GM12864 (cell line): ENCODE results near the gene MED20.
"Not testable (repeated sequence)": the region's sequence is repeated elsewhere in the genome, so short reads cannot be mapped to it uniquely, and the experiment has no call there.

Experiments used
- DNase-seq: peaks from one replicate; pipeline ENCODE4 v3.0.0-alpha.2; 2011; ENCODE audit warnings: low read depth
- H3K4me3 ChIP-seq: 2 replicates; pipeline ENCODE4 v1.5.1; 2011; ENCODE audit warnings: mild to moderate bottlenecking, low read depth, low read length, control low read depth
- TF ChIP-seq, protein P1 (sequence below): IDR thresholded peaks from 2 replicates; pipeline ENCODE4 v1.5.1; 2011; ENCODE audit warnings: low read depth, mild to moderate bottlenecking, moderate library complexity, low read length, control low read depth, inconsistent platforms; ENCODE audit errors: missing control alignments

MED20 gene

DNA sequence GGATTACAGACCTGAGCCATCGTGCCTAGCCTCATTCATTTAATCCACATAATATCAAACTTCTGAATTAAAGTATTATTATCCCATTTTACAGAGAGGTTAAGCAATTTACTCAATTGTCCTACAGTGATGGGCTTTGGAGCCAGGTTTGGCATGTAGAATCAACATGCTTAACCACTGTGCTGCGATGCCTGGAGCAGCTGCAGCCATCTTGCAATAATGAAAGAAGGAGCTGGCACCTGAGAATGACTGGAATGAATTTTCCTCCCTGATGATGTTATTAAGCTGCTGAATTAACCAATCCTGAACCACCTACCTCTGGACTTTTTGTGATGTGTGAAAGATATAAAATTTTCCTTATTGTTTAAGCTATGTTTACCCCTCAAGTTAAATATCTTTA, 33.7 kb upstream of the MED20 start:
- DNase-seq = no peak
- H3K4me3 ChIP-seq = no peak overlapping the region
- TF ChIP-seq, protein P1, sequence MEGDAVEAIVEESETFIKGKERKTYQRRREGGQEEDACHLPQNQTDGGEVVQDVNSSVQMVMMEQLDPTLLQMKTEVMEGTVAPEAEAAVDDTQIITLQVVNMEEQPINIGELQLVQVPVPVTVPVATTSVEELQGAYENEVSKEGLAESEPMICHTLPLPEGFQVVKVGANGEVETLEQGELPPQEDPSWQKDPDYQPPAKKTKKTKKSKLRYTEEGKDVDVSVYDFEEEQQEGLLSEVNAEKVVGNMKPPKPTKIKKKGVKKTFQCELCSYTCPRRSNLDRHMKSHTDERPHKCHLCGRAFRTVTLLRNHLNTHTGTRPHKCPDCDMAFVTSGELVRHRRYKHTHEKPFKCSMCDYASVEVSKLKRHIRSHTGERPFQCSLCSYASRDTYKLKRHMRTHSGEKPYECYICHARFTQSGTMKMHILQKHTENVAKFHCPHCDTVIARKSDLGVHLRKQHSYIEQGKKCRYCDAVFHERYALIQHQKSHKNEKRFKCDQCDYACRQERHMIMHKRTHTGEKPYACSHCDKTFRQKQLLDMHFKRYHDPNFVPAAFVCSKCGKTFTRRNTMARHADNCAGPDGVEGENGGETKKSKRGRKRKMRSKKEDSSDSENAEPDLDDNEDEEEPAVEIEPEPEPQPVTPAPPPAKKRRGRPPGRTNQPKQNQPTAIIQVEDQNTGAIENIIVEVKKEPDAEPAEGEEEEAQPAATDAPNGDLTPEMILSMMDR = no peak

DNA sequence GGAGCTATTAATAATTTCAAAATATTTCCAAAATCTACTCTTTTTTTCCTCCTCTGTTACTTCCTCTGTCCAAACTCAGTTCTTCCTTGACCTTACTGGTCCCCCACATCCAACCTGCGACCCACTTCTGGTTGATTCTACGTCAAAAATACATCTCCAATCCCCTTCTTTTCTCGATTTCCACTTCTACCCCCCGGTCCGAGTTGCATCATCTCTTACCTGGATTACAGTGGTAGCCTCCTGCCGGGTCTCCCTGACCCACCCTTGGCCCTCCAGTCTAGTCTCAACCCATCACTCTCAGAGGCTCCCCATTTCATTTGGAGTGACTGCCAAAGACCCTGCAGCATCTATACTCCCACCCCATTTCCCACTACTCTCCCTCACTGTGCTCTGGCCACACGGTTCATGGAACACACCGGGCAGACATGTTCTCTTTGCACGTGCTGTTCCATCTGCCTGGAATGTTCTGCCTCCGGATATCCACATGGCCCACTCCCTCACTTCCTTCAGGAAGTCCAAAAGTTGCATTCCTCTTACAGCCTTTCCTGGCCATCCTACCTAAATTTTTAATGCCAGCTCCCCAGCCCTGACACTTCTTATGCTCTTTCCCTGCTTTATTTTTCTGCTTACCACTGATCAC, 26.8 kb upstream of the MED20 start:
- H3K4me3 ChIP-seq = no peak overlapping the region
- TF ChIP-seq, protein P1 = no peak
- no peak for DNase-seq

DNA sequence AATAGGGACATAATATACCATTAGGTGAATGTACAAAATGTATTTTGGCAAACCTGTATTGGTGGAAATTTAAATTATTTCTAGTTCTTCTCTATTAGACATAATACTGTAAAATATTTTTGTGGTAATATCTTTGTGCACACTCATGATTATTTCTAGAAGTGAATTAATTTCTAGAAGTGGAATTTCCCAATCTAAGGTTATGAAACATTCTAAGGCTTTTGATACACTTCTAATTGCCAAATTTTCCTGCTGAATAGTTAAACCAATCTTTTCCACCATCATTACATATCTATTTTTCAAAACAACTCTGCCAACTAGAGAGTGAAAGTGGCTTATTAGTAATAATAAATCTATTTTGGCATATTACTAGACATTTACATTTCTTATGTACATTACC, 22.5 kb upstream of the MED20 start:
- TF ChIP-seq, protein P1 = no peak
- H3K4me3 ChIP-seq = no peak overlapping the region
- no peak for DNase-seq

DNA sequence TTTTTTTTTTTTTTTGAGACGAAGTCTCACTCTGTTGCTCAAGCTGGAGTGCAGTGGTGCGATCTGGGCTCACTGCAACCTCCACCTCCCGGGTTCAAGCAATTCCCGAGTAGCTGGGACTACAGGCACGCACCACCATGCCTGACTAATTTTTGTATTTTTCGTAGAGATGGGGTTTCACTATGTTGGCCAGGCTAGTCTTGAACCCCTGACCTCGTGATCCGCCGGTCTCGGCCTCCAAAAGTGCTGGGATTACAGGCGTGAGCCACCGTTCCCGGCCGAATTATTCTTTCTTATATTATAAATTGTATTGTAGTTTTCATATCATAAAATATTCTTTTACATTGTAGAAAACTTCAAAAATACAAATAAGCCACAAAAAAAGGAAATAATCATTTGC, 21.9 kb upstream of the MED20 start:
- not testable (repeated sequence) for DNase-seq, H3K4me3 ChIP-seq

DNA sequence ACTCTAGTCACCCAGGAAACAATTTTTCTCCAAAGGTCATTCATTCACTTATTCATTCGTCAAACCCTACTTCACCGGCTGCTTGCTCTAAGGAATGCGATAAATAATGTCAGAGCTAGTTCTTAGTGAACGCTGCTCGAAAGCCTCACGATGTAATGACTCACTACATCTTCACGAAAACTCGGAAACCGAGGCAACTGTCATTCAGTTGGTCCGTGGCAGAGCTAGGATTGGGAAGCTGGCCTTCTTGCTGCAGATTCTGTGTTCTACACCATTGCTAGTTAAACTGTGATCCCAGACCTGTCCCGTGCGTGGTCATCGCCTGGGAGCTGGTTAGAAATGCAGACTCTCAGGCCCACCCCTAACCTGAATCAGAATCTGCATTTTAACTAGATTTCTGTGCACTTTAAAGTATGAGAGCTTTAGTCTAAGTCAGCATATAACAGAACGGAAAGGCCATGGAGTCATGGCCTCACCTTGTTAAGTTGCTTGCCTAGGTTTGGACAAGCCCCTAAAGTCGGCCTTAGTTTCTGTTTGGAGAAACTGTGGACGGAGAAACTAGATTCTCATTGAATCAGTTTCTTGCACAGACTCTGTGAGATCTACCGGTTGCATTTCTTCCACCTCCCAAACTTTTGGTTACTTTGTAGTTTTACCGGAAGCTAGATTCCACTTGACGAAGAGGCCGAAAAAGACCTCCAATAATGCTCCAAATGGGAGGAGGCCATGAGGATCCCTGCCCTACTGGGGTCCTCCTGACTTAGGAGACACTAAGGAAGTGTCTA, 21.3 kb upstream of the MED20 start:
- DNase-seq = no peak
- H3K4me3 ChIP-seq = peak overlapping the region; percentile 92
- TF ChIP-seq, protein P1 = no peak

DNA sequence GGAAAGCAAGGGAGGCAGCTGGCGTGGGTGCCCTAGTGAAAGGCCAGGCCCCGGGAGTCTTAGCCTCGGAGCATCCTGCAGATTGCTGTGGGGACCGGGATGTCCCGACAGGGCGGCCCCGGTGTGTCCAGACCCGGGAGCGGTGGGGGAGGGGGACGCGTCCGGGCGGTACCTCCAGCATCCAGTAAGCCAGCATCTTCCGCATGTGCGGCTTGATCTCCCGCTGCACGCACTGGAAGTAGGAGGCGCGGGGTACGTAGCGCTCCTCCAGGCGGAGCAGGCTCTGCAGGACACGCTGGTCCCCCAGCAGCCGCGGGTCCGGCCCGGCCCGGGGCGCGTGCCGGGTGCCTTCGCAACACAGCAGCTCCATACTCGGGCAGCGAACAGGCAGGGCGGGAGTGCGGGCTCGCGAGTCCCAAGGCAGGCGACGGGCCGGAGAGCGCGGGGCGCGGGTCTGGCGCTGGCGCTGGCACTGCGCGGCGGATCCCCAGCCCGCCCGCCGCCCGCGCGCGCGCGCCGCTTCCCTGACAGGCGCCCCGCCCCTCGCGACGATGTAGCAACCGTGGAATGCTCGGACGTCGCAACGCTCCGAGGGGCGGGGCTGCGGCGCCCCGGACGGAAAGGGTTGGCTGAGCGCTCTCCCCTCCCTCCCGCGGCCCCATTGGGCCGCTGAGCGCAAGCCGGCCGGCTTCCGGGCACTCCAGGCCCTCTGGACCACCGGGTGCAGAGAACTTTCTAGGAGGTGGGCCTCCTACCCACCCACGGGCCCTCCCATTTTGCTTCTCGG, 20.5 kb upstream of the MED20 start, which contains the start of gene CCND3:
Gene CCND3, minus strand, starts transcription at position 529 of the 787 bp plus-strand sequence. Its CDS starts 159 bp downstream, at position 370.
- DNase-seq = peak; percentile 66
- H3K4me3 ChIP-seq = peak within 1 kb of the TSS; percentile 92
- TF ChIP-seq, protein P1 = no peak

DNA sequence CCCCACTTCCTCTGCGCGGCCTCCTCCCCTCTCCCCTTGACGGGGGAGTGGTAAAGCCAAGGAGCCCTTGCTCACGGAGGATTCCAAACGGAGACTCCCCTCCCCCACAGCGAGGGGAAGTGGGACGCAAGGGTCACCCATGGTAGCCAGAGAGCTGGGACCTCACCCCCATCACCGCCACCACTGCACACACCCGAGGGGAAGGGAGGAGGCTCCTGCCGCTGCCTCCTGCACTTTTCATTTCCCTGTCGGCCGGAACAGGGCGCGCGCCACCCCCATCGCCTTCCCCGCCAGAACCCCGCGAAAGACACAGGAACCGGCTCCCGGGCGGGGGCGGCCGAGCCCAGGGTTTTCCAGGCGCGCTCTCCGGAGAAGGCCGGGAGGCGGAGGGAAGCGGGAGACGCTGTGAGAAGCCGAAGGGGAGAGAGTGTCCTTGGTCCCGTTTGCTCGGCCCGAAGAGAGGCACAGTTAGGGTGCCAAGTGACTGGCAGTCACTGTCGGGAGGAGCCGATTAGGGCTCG, 19.9 kb upstream of the MED20 start:
- peak overlapping the region; percentile 92 for H3K4me3 ChIP-seq
- TF ChIP-seq, protein P1 = no peak
- no peak for DNase-seq
